Measurements from ENCODE around the gene SRRM3. TPM values are rescaled to one million over a fixed set of nuclear protein-coding genes. Genes with fewer than 3 reads are reported as not detected.

Gene SRRM3
- total and polyA plus RNA-seq, 9 of the 15 experiments (the other 6 are each of a cell fraction or from before 2014, with no cell fraction given), result 0.04 to 0.91 (median 0.46) TPM; not detected in 2

DNA sequence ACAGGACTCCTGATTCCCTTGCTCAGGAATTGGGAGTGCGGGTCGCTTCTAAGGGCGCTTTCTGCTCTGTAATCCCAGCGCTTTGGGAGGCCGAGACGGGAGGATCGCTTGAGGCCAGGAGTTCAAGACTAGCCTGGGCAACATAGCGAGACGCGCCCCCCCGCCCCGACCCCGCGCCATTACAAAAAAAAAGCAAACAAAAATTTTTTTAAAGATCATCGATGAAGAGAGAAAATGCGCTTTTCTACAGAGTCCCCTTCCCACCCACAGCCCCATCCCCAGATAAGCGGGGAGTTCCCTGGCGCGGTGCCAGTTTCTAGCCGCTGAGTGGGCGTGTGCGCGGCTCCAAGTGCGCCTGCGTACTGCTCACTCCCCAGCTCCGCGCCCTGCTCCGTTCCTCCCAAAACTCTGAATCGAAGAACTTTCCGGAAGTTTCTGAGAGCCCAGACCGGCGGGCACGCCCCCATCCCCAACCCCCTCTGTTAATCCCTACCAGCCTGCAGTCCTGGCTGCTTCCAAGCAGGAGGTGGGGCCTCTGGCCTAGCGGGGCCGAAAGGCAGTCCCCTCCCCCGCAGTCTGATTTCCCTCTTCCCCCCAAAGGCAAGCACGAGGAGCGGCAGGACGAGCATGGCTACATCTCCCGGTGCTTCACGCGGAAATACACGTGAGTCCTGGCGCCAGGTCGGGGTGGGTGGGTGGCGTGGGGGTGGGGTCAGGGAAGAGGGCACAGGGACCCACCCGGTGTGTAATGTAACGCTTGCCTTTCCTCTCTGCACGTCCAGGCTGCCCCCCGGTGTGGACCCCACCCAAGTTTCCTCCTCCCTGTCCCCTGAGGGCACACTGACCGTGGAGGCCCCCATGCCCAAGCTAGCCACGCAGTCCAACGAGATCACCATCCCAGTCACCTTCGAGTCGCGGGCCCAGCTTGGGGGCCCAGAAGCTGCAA is 101.8 kb downstream of the SRRM3 start (continued):
- TF ChIP-seq ZNF407 (IDR thresholded peaks at IDR 0.05; ENCODE audit: low read depth) (no peak), HDAC6 (IDR thresholded peaks at IDR 0.05; ENCODE audit: low read depth, low read length) (no peak), ZNF436 (CRISPR knock-in tag; IDR thresholded peaks at IDR 0.05) (no peak), PTBP1 (IDR thresholded peaks at IDR 0.05; ENCODE audit: low read depth, low read length) (peak; percentile 25; the same call in 1 of the 2 replicates), GTF2A2 (tag; IDR thresholded peaks at IDR 0.05) (no peak), GTF2F1 (IDR thresholded peaks at IDR 0.05; ENCODE audit: low read depth, low read length) (0 out of 2 replicates have a peak, but pooled peaks have one; percentile 58), ZNF311 (CRISPR knock-in tag; IDR thresholded peaks at IDR 0.05) (no peak), MTA2 (IDR thresholded peaks at IDR 0.05; ENCODE audit: low read depth) (peak; percentile 37; the same call in 1 of the 2 replicates), PHB (CRISPR knock-in tag; IDR thresholded peaks at IDR 0.05) (no peak), TRIM28 (IDR thresholded peaks at IDR 0.05) (no peak), RB1 (IDR thresholded peaks at IDR 0.05; ENCODE audit: low read depth) (no peak; the same call in 1 of the 2 replicates)
- TF ChIP-seq, protein P1, sequence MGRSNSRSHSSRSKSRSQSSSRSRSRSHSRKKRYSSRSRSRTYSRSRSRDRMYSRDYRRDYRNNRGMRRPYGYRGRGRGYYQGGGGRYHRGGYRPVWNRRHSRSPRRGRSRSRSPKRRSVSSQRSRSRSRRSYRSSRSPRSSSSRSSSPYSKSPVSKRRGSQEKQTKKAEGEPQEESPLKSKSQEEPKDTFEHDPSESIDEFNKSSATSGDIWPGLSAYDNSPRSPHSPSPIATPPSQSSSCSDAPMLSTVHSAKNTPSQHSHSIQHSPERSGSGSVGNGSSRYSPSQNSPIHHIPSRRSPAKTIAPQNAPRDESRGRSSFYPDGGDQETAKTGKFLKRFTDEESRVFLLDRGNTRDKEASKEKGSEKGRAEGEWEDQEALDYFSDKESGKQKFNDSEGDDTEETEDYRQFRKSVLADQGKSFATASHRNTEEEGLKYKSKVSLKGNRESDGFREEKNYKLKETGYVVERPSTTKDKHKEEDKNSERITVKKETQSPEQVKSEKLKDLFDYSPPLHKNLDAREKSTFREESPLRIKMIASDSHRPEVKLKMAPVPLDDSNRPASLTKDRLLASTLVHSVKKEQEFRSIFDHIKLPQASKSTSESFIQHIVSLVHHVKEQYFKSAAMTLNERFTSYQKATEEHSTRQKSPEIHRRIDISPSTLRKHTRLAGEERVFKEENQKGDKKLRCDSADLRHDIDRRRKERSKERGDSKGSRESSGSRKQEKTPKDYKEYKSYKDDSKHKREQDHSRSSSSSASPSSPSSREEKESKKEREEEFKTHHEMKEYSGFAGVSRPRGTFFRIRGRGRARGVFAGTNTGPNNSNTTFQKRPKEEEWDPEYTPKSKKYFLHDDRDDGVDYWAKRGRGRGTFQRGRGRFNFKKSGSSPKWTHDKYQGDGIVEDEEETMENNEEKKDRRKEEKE (IDR thresholded peaks at IDR 0.05; ENCODE audit: borderline replicate concordance in 1 of 2, control insufficient read depth in 1 of 2, low read depth in 2 of 2, low read length in 1 of 2), result no peak
- TF ChIP-seq, protein P2, sequence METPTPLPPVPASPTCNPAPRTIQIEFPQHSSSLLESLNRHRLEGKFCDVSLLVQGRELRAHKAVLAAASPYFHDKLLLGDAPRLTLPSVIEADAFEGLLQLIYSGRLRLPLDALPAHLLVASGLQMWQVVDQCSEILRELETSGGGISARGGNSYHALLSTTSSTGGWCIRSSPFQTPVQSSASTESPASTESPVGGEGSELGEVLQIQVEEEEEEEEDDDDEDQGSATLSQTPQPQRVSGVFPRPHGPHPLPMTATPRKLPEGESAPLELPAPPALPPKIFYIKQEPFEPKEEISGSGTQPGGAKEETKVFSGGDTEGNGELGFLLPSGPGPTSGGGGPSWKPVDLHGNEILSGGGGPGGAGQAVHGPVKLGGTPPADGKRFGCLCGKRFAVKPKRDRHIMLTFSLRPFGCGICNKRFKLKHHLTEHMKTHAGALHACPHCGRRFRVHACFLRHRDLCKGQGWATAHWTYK (CRISPR knock-in tag; IDR thresholded peaks at IDR 0.05), result 0 out of 2 replicates have a peak, but pooled peaks have one; percentile 16
- TF ChIP-seq, protein P3, sequence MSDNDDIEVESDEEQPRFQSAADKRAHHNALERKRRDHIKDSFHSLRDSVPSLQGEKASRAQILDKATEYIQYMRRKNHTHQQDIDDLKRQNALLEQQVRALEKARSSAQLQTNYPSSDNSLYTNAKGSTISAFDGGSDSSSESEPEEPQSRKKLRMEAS (CRISPR knock-in tag; IDR thresholded peaks at IDR 0.05), result peak; percentile 93

All from K562 (cell line).